HTERT RPE-1 (cell line): ENCODE results near the gene CNTN4.
"Not testable (repeated sequence)": the region's sequence is repeated elsewhere in the genome, so short reads cannot be mapped to it uniquely, and the experiment has no call there.

Experiments
- in situ Hi-C: fragments of 300-500 bp; cut with MboI; formaldehyde crosslinking; loops from 4 replicates; pipeline ENCODE4 v1.14.3; 2020; ENCODE audit warnings: low sequenced_read_pairs

The CNTN4 gene

GRCh38 chr3:2510591-2511145 lies 412.0 kb downstream of the CNTN4 start:
- in situ Hi-C loops, result no loop called here

- in situ Hi-C loops, result no loop called here
These were observed 412.7 kb downstream of the CNTN4 start for GRCh38 chr3:2511356-2511755.

- in situ Hi-C loops, result no loop called here
These were observed 414.2 kb downstream of the CNTN4 start for GRCh38 chr3:2512881-2513280.

GRCh38 chr3:2513986-2514385 lies 415.3 kb downstream of the CNTN4 start:
- in situ Hi-C loops, result no loop called here

- in situ Hi-C loops, result no loop called here
These were observed 418.2 kb downstream of the CNTN4 start for GRCh38 chr3:2516762-2517441.

- in situ Hi-C loops, result no loop called here
These were observed 419.0 kb downstream of the CNTN4 start for GRCh38 chr3:2517500-2518172.

GRCh38 chr3:2523281-2523836 lies 424.7 kb downstream of the CNTN4 start:
- in situ Hi-C loops, result no loop called here

GRCh38 chr3:2525968-2526367 lies 427.3 kb downstream of the CNTN4 start:
- in situ Hi-C loops, result no loop called here

- in situ Hi-C loops, result no loop called here
These were observed 428.3 kb downstream of the CNTN4 start for GRCh38 chr3:2526926-2527325.

- in situ Hi-C loops, result not testable (repeated sequence)
These were observed 428.7 kb downstream of the CNTN4 start for GRCh38 chr3:2527328-2527727.

- in situ Hi-C loops, result not testable (repeated sequence)
These were observed 436.1 kb downstream of the CNTN4 start for GRCh38 chr3:2534767-2535166.

- in situ Hi-C loops, result no loop called here
These were observed 436.5 kb downstream of the CNTN4 start for GRCh38 chr3:2535206-2535605.

GRCh38 chr3:2536575-2536974 lies 437.9 kb downstream of the CNTN4 start:
- in situ Hi-C loops, result no loop called here

- in situ Hi-C loops, result no loop called here
These were observed 441.4 kb downstream of the CNTN4 start for GRCh38 chr3:2540115-2540514.

- in situ Hi-C loops, result no loop called here
These were observed 444.6 kb downstream of the CNTN4 start for GRCh38 chr3:2543247-2543646.

- in situ Hi-C loops, result no loop called here
These were observed 445.5 kb downstream of the CNTN4 start for GRCh38 chr3:2544212-2544611.

- in situ Hi-C loops, result no loop called here
These were observed 446.1 kb downstream of the CNTN4 start for GRCh38 chr3:2544718-2545117.

GRCh38 chr3:2547049-2547448 lies 448.4 kb downstream of the CNTN4 start:
- in situ Hi-C loops, result no loop called here

GRCh38 chr3:2554656-2555055 lies 456.0 kb downstream of the CNTN4 start:
- in situ Hi-C loops, result no loop called here

- in situ Hi-C loops, result no loop called here
These were observed 460.1 kb downstream of the CNTN4 start for GRCh38 chr3:2558796-2559195.

- in situ Hi-C loops, result no loop called here
These were observed 468.8 kb downstream of the CNTN4 start for GRCh38 chr3:2567451-2567850.

- in situ Hi-C loops, result no loop called here
These were observed 469.5 kb downstream of the CNTN4 start for GRCh38 chr3:2568156-2568555.
